SK-N-SH (cell line): ENCODE data around the gene CTSS. TPM values are rescaled to one million over a fixed set of nuclear protein-coding genes. Genes with fewer than 3 reads are reported as not detected.
"Not testable (repeated sequence)": the region's sequence is repeated elsewhere in the genome, so short reads cannot be mapped to it uniquely, and the experiment has no call there.

Experiments used
- CTCF ChIA-PET: fragments of 300-600, 350-600 bp; formaldehyde crosslinking; extraction: SDS; loops from one replicate; lab custom pipeline; 2021; lab: Yijun Ruan, JAX
- POLR2A ChIA-PET: fragments of 350-600 bp; sonication (Branson Sonifier 250); formaldehyde crosslinking; extraction: SDS; loops from one replicate; lab custom pipeline; 2020; ENCODE audit warnings: antibody characterized with exemption, inconsistent platforms; lab: Yijun Ruan, JAX
- DNase-seq: peaks from one replicate; pipeline ENCODE4 v3.0.0; 2012
- H2AFZ ChIP-seq: fragments of 200-600 bp; sonication (generic); 2 replicates; pipeline ENCODE4 v1.8.1; 2016; ENCODE audit warnings: antibody characterized with exemption, mild to moderate bottlenecking, low read depth
- H3F3A ChIP-seq: fragments of 200-600 bp; sonication (generic); replicated peaks from 2 replicates; pipeline ENCODE3; 2016; ENCODE audit warnings: antibody characterized with exemption, mild to moderate bottlenecking; ENCODE audit not compliant: insufficient read depth
- H3K27ac ChIP-seq, 2 experiments: fragments of 200-500 bp in 1 of 2; fragments of 200-600 bp in 1 of 2; sonication (Bioruptor generic) in 1 of 2; sonication (generic), shearing (Covaris generic) in 1 of 2; 2 replicates each; pipeline versions ENCODE4 v1.5.1 to v1.6.1; 2014 to 2016; ENCODE audit warnings: low read depth in 2 of 2, inconsistent platforms in 1 of 2, low read length in 1 of 2, mild to moderate bottlenecking in 1 of 2, mixed read lengths in 1 of 2
- H3K27me3 ChIP-seq: fragments of 200-600 bp; sonication (generic), shearing (Covaris generic); 2 replicates; pipeline ENCODE4 v1.6.1; 2016; ENCODE audit warnings: mixed run types; ENCODE audit not compliant: insufficient read depth
- H3K36me3 ChIP-seq, 2 experiments: fragments of 200-500 bp in 1 of 2; fragments of 200-600 bp in 1 of 2; sonication (Bioruptor generic) in 1 of 2; sonication (generic) in 1 of 2; replicated peaks in 1 of 2; 2 replicates each; pipeline versions ENCODE3 to v1.5.1; 2014 to 2016; ENCODE audit warnings: low read length in 1 of 2, mild to moderate bottlenecking in 1 of 2; ENCODE audit not compliant: insufficient read depth in 2 of 2, control insufficient read depth in 1 of 2
- H3K4me1 ChIP-seq, 2 experiments: fragments of 200-500 bp in 1 of 2; fragments of 200-600 bp in 1 of 2; sonication (Bioruptor generic) in 1 of 2; sonication (generic), shearing (Covaris generic) in 1 of 2; 2 replicates each; pipeline versions ENCODE4 v1.5.1 to v1.6.1; 2014 to 2016; ENCODE audit warnings: low read depth in 1 of 2, low read length in 1 of 2, mixed run types in 1 of 2; ENCODE audit not compliant: insufficient read depth in 2 of 2, control insufficient read depth in 1 of 2
- H3K4me2 ChIP-seq: fragments of 200-600 bp; sonication (generic), shearing (Covaris generic); 2 replicates; pipeline ENCODE4 v1.6.1; 2017; ENCODE audit warnings: mixed run types
- H3K4me3 ChIP-seq, 2 experiments: fragments of 200-500 bp in 1 of 2; fragments of 200-600 bp in 1 of 2; sonication (Bioruptor generic) in 1 of 2; sonication (generic), shearing (Covaris generic) in 1 of 2; 2 replicates each; pipeline versions ENCODE4 v1.5.1 to v1.8.1; 2014 to 2016; ENCODE audit warnings: low read depth in 2 of 2, inconsistent platforms in 1 of 2, low read length in 1 of 2, mild to moderate bottlenecking in 1 of 2, mixed read lengths in 1 of 2, moderate library complexity in 1 of 2
- H3K79me2 ChIP-seq: fragments of 200-600 bp; sonication (generic); 2 replicates; pipeline ENCODE4 v1.8.1; 2017; ENCODE audit warnings: mild to moderate bottlenecking; ENCODE audit not compliant: insufficient read depth
- H3K9ac ChIP-seq: fragments of 200-600 bp; sonication (generic); 2 replicates; pipeline ENCODE4 v1.6.1; 2017; ENCODE audit warnings: mixed run types
- H3K9me2 ChIP-seq: fragments of 200-600 bp; sonication (generic); 2 replicates; pipeline ENCODE4 v1.6.1; 2017; ENCODE audit warnings: mixed run types
- H3K9me3 ChIP-seq: fragments of 200-600 bp; sonication (generic); 2 replicates; pipeline ENCODE4 v1.6.1; 2017; ENCODE audit warnings: mixed run types, mild to moderate bottlenecking, moderate library complexity
- H4K20me1 ChIP-seq: fragments of 200-600 bp; sonication (generic); 2 replicates; pipeline ENCODE4 v1.6.1; 2017; ENCODE audit warnings: mild to moderate bottlenecking, mixed run types; ENCODE audit not compliant: insufficient read depth
- CHD2 ChIP-seq: fragments of 150-350 bp; IDR thresholded peaks from 2 replicates; pipeline ENCODE4 v1.6.1; 2018; ENCODE audit warnings: low read length; ENCODE audit not compliant: partially characterized antibody
- CTCF ChIP-seq: fragments of 200-600 bp; sonication (generic); IDR thresholded peaks from 2 replicates; pipeline ENCODE4 v1.6.1; 2017; ENCODE audit warnings: antibody characterized with exemption, mild to moderate bottlenecking, moderate library complexity
- FOXJ3 ChIP-seq: sonication (generic); formaldehyde crosslinking; IDR thresholded peaks from 2 replicates; pipeline ENCODE4 v1.5.1; 2020; ENCODE audit warnings: mild to moderate bottlenecking, missing genetic modification reagents
- RAD21 ChIP-seq: IDR thresholded peaks from 2 replicates; pipeline ENCODE4 v1.6.1; 2012; ENCODE audit warnings: mild to moderate bottlenecking, low read length
- RCOR1 ChIP-seq: fragments of 150-350 bp; IDR thresholded peaks from 2 replicates; pipeline ENCODE4 v1.6.1; 2017; ENCODE audit warnings: antibody characterized with exemption, low read length
- REST ChIP-seq: IDR thresholded peaks from 2 replicates; pipeline ENCODE4 v1.6.1; 2012; ENCODE audit warnings: mild to moderate bottlenecking, low read depth, low read length, moderate library complexity
- RFX5 ChIP-seq: IDR thresholded peaks from 2 replicates; pipeline ENCODE4 v1.6.1; 2012; ENCODE audit warnings: mild to moderate bottlenecking, improper control_type of control experiment, low read length
- SIN3A ChIP-seq: IDR thresholded peaks from 2 replicates; pipeline ENCODE4 v1.6.1; 2012; ENCODE audit warnings: low read depth, mild to moderate bottlenecking, low read length, moderate library complexity, borderline replicate concordance
- TAF1 ChIP-seq: IDR thresholded peaks from 2 replicates; pipeline ENCODE4 v1.6.1; 2012; ENCODE audit warnings: low read depth, mild to moderate bottlenecking, low read length, moderate library complexity, borderline replicate concordance
- TCF12 ChIP-seq: IDR thresholded peaks from 2 replicates; pipeline ENCODE4 v1.4.0; 2012
- USF1 ChIP-seq: IDR thresholded peaks from 2 replicates; pipeline ENCODE4 v1.4.0; 2012; ENCODE audit warnings: low read depth, borderline replicate concordance
- ZBTB33 ChIP-seq: IDR thresholded peaks from 2 replicates; pipeline ENCODE4 v1.4.0; 2012; ENCODE audit warnings: low read depth, borderline replicate concordance
- WGBS: methylation state at CpG from one replicate; pipeline ENCODE4 v1.1.6; 2017; ENCODE audit warnings: low lambda C conversion rate; 5-methylcytosine and 5-hydroxymethylcytosine counted together
- polyA plus RNA-seq, 3 experiments: library from polyadenylated mRNA; depleted of rRNA; stranded (reverse); fragments of >200 nt; gene quantifications; 2 replicates each; pipeline ENCODE4 v1.2.3, GENCODE V29; 2012

The CTSS gene
- polyA plus RNA-seq, 1 of the 3 experiments (the other 2 are of a cell fraction): 1.4 TPM

GRCh38 chr1:150777544-150777943, 12.0 kb upstream of the CTSS start:
- no peaks in the 10 kb centered on the region for H3K36me3 ChIP-seq
- no peaks in the 10 kb centered on the region for H3K79me2 ChIP-seq
- POLR2A ChIA-PET: no interaction called here
- H4K20me1 ChIP-seq: no peaks in the 10 kb centered on the region
- no peak overlapping the region for H2AFZ ChIP-seq
- no peak overlapping the region for H3K9ac ChIP-seq
- no peak for TF ChIP-seq CHD2
- no peak for TF ChIP-seq RCOR1
- H3K27ac ChIP-seq: no peak overlapping the region
- no peaks in the 10 kb centered on the region for H3K9me3 ChIP-seq
- H3K4me3 ChIP-seq: no peak overlapping the region
- no peaks in the 10 kb centered on the region for H3K9me2 ChIP-seq
- DNase-seq: no peak
- H3K27me3 ChIP-seq: no peaks in the 10 kb centered on the region
- H3K4me2 ChIP-seq: no peak overlapping the region
- no peaks in the 10 kb centered on the region for H3K4me1 ChIP-seq
- H3F3A ChIP-seq: no peaks in the 10 kb centered on the region
- CTCF ChIA-PET: no interaction called here
- WGBS: 100% methylated on average over 2 of the region's 2 CpGs

GRCh38 chr1:150775931-150776505, 10.4 kb upstream of the CTSS start:
- H3K9me2 ChIP-seq, H3K9me3 ChIP-seq, H3K4me3 ChIP-seq, H3K4me2 ChIP-seq, H3K27me3 ChIP-seq, H3K4me1 ChIP-seq, H2AFZ ChIP-seq, H3F3A ChIP-seq, DNase-seq, H3K79me2 ChIP-seq, H4K20me1 ChIP-seq, H3K9ac ChIP-seq, H3K36me3 ChIP-seq, H3K27ac ChIP-seq: not testable (repeated sequence)
- CTCF ChIA-PET: interaction anchor here (0.6 to 1.2 kb wide), 3 partner anchors 11 to 37 kb away, joined by 3 to 5 read pairs (median 3); no protein-coding TSS in a partner anchor
- WGBS: 94% methylated on average over 13 of the region's 13 CpGs
- POLR2A ChIA-PET: interaction anchor here (0.7 kb wide), 1 partner anchor 84 kb away, joined by 7 read pairs; no protein-coding TSS in a partner anchor

- POLR2A ChIA-PET: no interaction called here
- Histone ChIP-seq H3K36me3 (no peaks in the 10 kb centered on the region), H3K9me3 (no peaks in the 10 kb centered on the region), H4K20me1 (no peaks in the 10 kb centered on the region), H3K4me2 (no peak overlapping the region), H3K4me1 (no peaks in the 10 kb centered on the region), H3F3A (no peaks in the 10 kb centered on the region), H3K4me3 (no peak overlapping the region), H3K27me3 (no peaks in the 10 kb centered on the region), H3K9me2 (no peaks in the 10 kb centered on the region), H3K79me2 (no peaks in the 10 kb centered on the region), H3K9ac (no peak overlapping the region), H2AFZ (no peak overlapping the region), H3K27ac (no peak overlapping the region)
- CTCF ChIA-PET: interaction anchor here (1.0 to 1.2 kb wide), 2 partner anchors 10 to 34 kb away, joined by 3 to 5 read pairs; no protein-coding TSS in a partner anchor
- DNase-seq: no peak
- WGBS: 94% methylated on average over 3 of the region's 3 CpGs
- TF ChIP-seq TCF12 (no peak), RFX5 (no peak), ZBTB33 (no peak), FOXJ3 (CRISPR knock-in tag) (no peak), TAF1 (no peak), CTCF (no peak), REST (no peak), RAD21 (no peak), USF1 (no peak), SIN3A (no peak)
Observed at GRCh38 chr1:150775276-150775675, 9.7 kb upstream of the CTSS start.
